WTC11 (cell line): ENCODE results near the gene VSTM2B.

ENCODE experiments used
- ATF2 ChIP-seq: sonication (generic); formaldehyde crosslinking; IDR thresholded peaks from 2 replicates; pipeline ENCODE4 v1.8.1; 2022; ENCODE audit warnings: low read depth, missing genetic modification reagents, borderline replicate concordance
- CTCF ChIP-seq: fragments of 200-600 bp; IDR thresholded peaks from 2 replicates; pipeline ENCODE4 v1.8.0; 2022; ENCODE audit warnings: antibody characterized with exemption
- TEAD4 ChIP-seq: sonication (generic); formaldehyde crosslinking; IDR thresholded peaks from 2 replicates; pipeline ENCODE4 v1.8.0; 2022; ENCODE audit warnings: mild to moderate bottlenecking, missing genetic modification reagents

- TF ChIP-seq CTCF (no peak), ATF2 (CRISPR knock-in tag) (no peak), TEAD4 (CRISPR knock-in tag) (no peak)
Measured at GRCh38 chr19:29576046-29576606, 50.3 kb downstream of the VSTM2B start.
